GM21619 (cell line): Measurements from ENCODE around the gene OPA3.
A peak's percentile ranks its signal among the peaks of the same experiment; 100 is the strongest.

Source experiments
- ATAC-seq: cut with Tn5 transposase; IDR thresholded peaks from one replicate; pipeline ENCODE4 v1.9.1; 2021; ENCODE audit not compliant: unreplicated experiment

Gene OPA3

DNA sequence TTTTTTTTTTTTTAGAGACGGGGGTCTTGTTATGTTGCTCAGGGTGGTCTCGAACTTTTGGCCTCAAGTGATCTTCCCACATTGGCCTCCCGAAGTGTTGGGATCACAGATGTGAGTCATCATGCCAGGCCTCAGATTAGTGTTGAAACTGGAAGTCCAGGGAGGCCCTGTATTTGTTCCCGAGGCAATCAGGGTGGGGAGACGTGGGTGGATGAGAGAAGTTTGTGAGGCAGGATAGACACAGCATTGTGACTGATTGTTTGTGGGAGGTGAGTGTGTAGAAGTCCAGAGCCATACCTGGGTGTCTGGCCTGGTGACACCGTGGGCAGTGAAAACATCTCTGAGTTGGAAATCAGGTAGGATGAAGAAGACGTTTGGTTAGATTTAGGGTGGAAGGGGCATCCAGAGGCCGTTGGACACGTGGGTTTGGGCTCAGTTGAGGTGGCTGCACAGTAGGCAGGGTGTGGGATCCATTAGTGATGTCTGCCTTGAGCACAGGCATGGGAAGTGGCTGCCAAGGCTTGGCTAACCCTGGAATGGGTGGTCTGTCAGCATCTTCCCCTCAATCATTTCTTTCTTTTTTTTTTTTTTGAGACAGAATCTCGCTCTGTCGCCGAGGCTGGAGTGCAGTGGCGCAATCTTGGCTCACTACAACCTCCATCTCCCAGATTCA is 100.2 kb downstream of the OPA3 start:
- no peak for ATAC-seq

DNA sequence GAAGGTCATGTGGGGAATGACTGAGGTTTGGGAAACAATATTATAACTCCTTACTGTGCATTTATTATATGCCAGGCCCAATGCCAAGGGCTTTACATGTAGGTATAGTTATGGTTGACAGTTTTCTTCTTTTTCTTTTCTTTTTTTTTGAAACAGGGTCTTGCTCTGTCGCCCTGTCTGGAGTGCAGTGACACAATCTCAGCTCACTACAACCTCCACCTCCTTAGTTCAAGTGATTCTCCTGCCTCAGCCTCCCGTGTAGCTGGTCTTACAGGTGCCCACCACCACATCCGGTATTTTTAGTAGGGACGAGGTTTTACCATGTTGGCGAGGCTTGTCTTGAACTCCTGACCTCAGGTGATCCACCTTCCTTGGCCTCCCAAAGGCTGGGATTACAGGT is 101.6 kb downstream of the OPA3 start:
- no peak for ATAC-seq

DNA sequence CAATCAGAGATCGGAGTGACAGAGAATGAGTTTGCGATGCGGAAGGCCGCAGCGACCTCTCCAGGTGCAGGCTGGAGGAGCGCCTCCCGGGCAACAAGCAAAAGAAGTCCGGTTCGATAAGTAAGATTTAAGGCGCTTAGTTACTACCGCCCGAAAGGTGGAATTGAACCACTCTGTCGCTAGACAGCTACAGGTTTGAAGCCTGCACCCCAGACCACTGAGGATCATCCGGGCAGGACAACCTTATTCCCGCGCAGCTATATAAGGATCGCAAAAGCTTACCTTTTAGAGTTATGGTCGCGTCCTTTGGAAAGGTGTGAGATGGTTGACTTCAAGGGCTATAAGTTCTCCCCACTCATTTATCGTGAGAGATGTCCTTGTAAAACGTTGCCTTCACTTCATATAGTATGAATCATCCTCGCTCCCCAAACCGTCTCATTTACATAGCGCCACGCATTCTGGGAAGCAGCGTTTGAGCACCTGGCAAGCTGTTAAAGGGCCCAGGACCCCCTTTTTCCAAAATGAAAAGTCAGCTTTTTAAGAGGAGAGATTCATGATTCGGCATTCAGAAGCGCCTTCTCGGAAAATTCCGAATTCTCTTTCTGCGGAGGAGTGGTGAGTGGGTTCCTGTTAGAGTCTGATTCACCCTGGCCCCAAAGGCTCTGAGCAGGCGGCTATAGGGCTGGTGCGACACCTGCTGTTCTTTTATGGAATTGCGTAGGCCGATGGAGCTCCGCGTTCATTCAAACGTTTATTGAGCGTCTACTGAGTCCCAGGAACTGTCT is 106.0 kb downstream of the OPA3 start:
- peak; percentile 66 for ATAC-seq

DNA sequence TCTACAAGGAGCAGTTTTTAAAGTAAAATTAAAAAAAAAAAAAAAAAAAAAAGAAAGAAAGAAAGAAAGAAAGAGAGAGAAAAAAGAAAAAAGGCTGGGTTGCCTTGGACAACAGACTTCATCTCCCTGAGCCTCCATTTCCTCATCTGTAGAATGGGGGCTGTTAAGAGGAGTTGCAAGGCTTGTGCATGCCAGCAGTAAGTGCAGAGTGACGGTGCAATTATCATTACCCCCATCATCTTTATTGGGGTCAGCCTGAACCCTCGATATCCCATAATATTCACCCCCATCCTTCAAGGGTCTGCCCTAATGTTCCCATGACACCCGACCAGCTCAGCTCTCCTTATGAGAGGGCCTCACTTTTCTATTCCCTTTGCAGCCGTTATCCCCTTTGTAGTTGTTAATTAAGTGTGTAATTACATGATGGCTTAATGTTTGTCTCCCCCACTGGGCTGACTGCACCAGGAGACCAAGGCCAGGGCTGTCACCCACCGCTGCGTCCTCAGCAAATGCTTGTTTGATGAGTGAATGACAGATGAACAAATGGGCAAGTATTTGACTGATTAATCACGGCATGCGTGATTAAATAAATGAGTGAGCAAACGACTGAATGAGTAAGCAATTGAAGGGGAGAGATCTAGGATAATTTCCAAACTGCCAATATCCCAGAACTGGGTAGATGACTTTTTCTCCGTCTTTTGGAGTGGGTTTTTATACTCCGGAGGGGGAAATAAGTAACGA is 106.7 kb downstream of the OPA3 start:
- no peak for ATAC-seq
